GM03348 (cell line): ENCODE results near the gene LZTFL1.

Experiments
- DNase-seq: peaks from one replicate; pipeline ENCODE4 v3.0.0; 2012; ENCODE audit warnings: low spot score

LZTFL1 gene

GRCh38 chr3:45785605-45786150, 56.2 kb downstream of the LZTFL1 start:
- no peak for DNase-seq

- no peak for DNase-seq
Observed at GRCh38 chr3:45783667-45784066, 58.3 kb downstream of the LZTFL1 start.

GRCh38 chr3:45782381-45782780, 59.5 kb downstream of the LZTFL1 start:
- no peak for DNase-seq

- no peak for DNase-seq
Observed at GRCh38 chr3:45781841-45782240, 60.1 kb downstream of the LZTFL1 start.

- DNase-seq, result no peak
Observed at GRCh38 chr3:45781271-45781670, 60.6 kb downstream of the LZTFL1 start.

- DNase-seq, result no peak
Observed at GRCh38 chr3:45779746-45780735, 61.9 kb downstream of the LZTFL1 start.

- no peak for DNase-seq
Observed at GRCh38 chr3:45778761-45779201, 63.1 kb downstream of the LZTFL1 start.

GRCh38 chr3:45777746-45778386, 64.1 kb downstream of the LZTFL1 start:
- DNase-seq, result no peak

- DNase-seq, result no peak
Observed at GRCh38 chr3:45777111-45777745, 64.7 kb downstream of the LZTFL1 start.

GRCh38 chr3:45776611-45777010, 65.3 kb downstream of the LZTFL1 start:
- no peak for DNase-seq

- no peak for DNase-seq
Observed at GRCh38 chr3:45776301-45776595, 65.7 kb downstream of the LZTFL1 start.

- DNase-seq, result no peak
Observed at GRCh38 chr3:45775571-45776300, 66.2 kb downstream of the LZTFL1 start.

GRCh38 chr3:45774581-45775521, 67.1 kb downstream of the LZTFL1 start:
- no peak for DNase-seq

- DNase-seq, result no peak
Observed at GRCh38 chr3:45773714-45774449, 68.0 kb downstream of the LZTFL1 start.
